Right lobe of liver (tissue), 6 donors: ENCODE data around the gene PTPDC1. TPM values are rescaled to one million over a fixed set of nuclear protein-coding genes. Genes with fewer than 3 reads are reported as not detected.

Experiments
- ATAC-seq, 4 donors: fragments of 200-7000 bp; cut with Tn5 transposase; one replicate each; pipeline ENCODE4 v1.9.1; 2020; ENCODE audit warnings: mild to moderate bottlenecking in 4 of 4, moderate library complexity in 4 of 4
- DNase-seq, 3 donors: peaks; one replicate each; pipeline ENCODE4 v3.0.0-alpha.2; 2020
- H3K27ac ChIP-seq, 3 donors: fragments of 200-600 bp; one replicate each; pipeline ENCODE4 v1.8.0; 2022
- H3K27me3 ChIP-seq, 2 donors: fragments of 200-600 bp; one replicate each; pipeline ENCODE4 v1.8.0; 2022
- H3K36me3 ChIP-seq, 4 donors: fragments of 200-600 bp; sonication (generic) in 1 of 4; one replicate each; pipeline versions ENCODE4 v1.5.1 to v1.8.0; 2017 to 2022; ENCODE audit warnings: control low read depth in 1 of 4
- H3K4me1 ChIP-seq, 4 donors: fragments of 200-600 bp; sonication (generic) in 1 of 4; one replicate each; pipeline versions ENCODE4 v1.5.1 to v1.8.0; 2017 to 2022; ENCODE audit warnings: control low read depth in 1 of 4
- H3K4me3 ChIP-seq, 3 donors: fragments of 200-600 bp; one replicate each; pipeline ENCODE4 v1.8.0; 2022
- H3K9me3 ChIP-seq, 4 donors: fragments of 200-600 bp; sonication (generic) in 1 of 4; one replicate each; pipeline versions ENCODE4 v1.5.1 to v1.8.0; 2017 to 2022; ENCODE audit warnings: control low read depth in 1 of 4
- CTCF ChIP-seq, 4 donors: fragments of 200-600 bp in 3 of 4; fragments of 450-650 bp in 1 of 4; IDR thresholded peaks; one replicate each; pipeline versions ENCODE4 v1.5.1 to v1.8.0; 2016 to 2022; ENCODE audit warnings: antibody characterized with exemption in 4 of 4, mild to moderate bottlenecking in 2 of 4
- POLR2A ChIP-seq: fragments of 450-650 bp; IDR thresholded peaks from one replicate; pipeline ENCODE4 v1.6.1; 2017; ENCODE audit warnings: antibody characterized with exemption, mild to moderate bottlenecking
- WGBS: methylation state at CpG from one replicate; pipeline ENCODE4 v1.1.6; 2018; ENCODE audit warnings: low coverage, low lambda C conversion rate; ENCODE audit not compliant: insufficient coverage; ENCODE audit errors: missing lambda C conversion rate; 5-methylcytosine and 5-hydroxymethylcytosine counted together
- intact Hi-C, 2 donors: fragments of 100-400 bp; cut with DNase I; formaldehyde crosslinking; loops; one replicate each; pipeline versions ENCODE4 v1.11.2 to v1.14.1; 2022
- total RNA-seq, 6 experiments: library from RNA; depleted of rRNA in 2 of 6; stranded (reverse); fragments of >200 nt in 2 of 6; fragmentation: NEBNext Ultra II Directional in 3 of 6; extraction: Animal tissue kit (Norgen Biotek cat#: 25700) in 3 of 6; gene quantifications; one replicate each; pipeline versions ENCODE4 v1.1.0 to v1.2.4, GENCODE V29; 2016 to 2023
- donor health status: DM: no; HTN: yes; CAD: no.
- donor health status: DM: no; HTN: no; CAD: no.
- donor health status: DM: no; HTN: no; CAD: no.
- donor health status: DM: no; HTN: yes; CAD: no.
- donor health status: DM: no; HTN: yes; CAD: no.

PTPDC1 gene
- total RNA-seq, 6 experiments from 2014 or later, result 0.86 to 3.3 (median 1.8) TPM

DNA sequence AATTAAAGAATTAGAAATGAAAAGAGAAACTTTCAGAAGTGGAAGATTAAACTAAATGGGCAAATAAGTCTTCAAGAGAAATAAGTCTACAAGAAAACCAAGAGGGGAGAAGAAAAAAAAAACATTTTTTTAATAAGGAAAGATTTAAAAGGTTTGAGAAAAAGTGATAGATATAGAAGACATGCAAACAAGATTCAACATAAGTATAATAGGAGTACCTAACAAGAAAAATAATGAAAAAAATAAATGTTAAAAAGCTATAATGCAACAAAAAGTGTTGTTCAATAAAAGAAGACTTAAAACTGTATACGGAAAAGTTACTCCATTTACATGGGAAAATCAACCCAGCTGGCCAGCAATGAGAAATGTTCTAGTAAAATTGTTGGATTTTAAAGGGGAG is 42.6 kb downstream of the PTPDC1 start:
- DNase-seq, result no peak
- no peak for ATAC-seq
- H3K36me3 ChIP-seq, result no peaks in the 10 kb centered on the region
- no peaks in the 10 kb centered on the region for H3K4me1 ChIP-seq
- TF ChIP-seq CTCF (IDR thresholded peaks at IDR 0.05), result no peak
- no peak for TF ChIP-seq POLR2A
- no peak overlapping the region for H3K4me3 ChIP-seq
- peaks cover 0 to 6% (median 0%) of the 10 kb centered on the region in 4 donors for H3K9me3 ChIP-seq
- no peaks in the 10 kb centered on the region for H3K27me3 ChIP-seq
- 68% methylated on average over 1 of the region's 1 CpG for WGBS
- intact Hi-C loops, result no loop called here
- H3K27ac ChIP-seq, result no peak overlapping the region

DNA sequence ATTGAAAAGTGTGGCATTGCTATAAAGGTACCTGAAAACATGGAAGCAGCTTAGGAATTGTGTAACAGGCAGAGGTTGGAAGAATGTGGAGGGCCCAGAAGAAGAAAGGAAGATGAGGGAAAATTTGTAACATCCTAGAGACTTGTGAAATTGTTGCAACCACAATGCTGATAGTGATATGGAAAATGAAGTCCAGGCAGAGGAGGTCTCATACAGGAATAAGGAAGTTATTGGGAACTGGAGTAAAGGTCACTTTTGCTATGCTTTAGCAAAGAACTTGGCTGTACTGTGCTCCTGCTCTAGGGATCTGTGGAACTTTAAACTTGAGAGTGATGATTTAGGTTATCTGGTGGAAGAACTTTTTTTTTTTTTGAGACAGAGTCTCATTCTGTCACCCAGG is 43.5 kb downstream of the PTPDC1 start:
- TF ChIP-seq POLR2A, result no peak
- no peak for TF ChIP-seq CTCF (IDR thresholded peaks at IDR 0.05)

GRCh38 chr9:94128580-94128979 is 44.3 kb downstream of the PTPDC1 start:
- no peak overlapping the region for H3K4me3 ChIP-seq
- H3K27ac ChIP-seq, result no peak overlapping the region
- DNase-seq, result no peak
- peaks cover 0 to 6% (median 0%) of the 10 kb centered on the region in 4 donors for H3K9me3 ChIP-seq
- TF ChIP-seq CTCF (IDR thresholded peaks at IDR 0.05) (no peak), POLR2A (no peak)
- no peak for ATAC-seq
- H3K4me1 ChIP-seq, result no peaks in the 10 kb centered on the region
- intact Hi-C loops, result no loop called here
- no peaks in the 10 kb centered on the region for H3K36me3 ChIP-seq
- no peaks in the 10 kb centered on the region for H3K27me3 ChIP-seq

More for the DNA sequence above, 43.5 kb downstream of the PTPDC1 start:
- Histone ChIP-seq H3K27ac (no peak overlapping the region), H3K36me3 (no peaks in the 10 kb centered on the region), H3K9me3 (peaks cover 0 to 6% (median 0%) of the 10 kb centered on the region in 4 donors), H3K4me3 (no peak overlapping the region), H3K4me1 (no peaks in the 10 kb centered on the region), H3K27me3 (no peaks in the 10 kb centered on the region)
- ATAC-seq, result no peak
- intact Hi-C loops, result no loop called here
- DNase-seq, result no peak

- ATAC-seq (no peak), DNase-seq (no peak)
- Histone ChIP-seq H3K9me3 (no peaks in the 10 kb centered on the region), H3K27ac (no peak overlapping the region), H3K4me1 (no peaks in the 10 kb centered on the region), H3K27me3 (no peaks in the 10 kb centered on the region), H3K36me3 (no peaks in the 10 kb centered on the region), H3K4me3 (no peak overlapping the region)
- TF ChIP-seq POLR2A (no peak), CTCF (IDR thresholded peaks at IDR 0.05) (no peak)
- 62% methylated on average over 3 of the region's 7 CpGs for WGBS
- intact Hi-C loops, result no loop called here
Measured at GRCh38 chr9:94134629-94135028, 50.4 kb downstream of the PTPDC1 start.

GRCh38 chr9:94135222-94135621 is 51.0 kb downstream of the PTPDC1 start:
- H3K9me3 ChIP-seq, result no peaks in the 10 kb centered on the region
- H3K4me1 ChIP-seq, result no peaks in the 10 kb centered on the region
- no peaks in the 10 kb centered on the region for H3K36me3 ChIP-seq
- H3K27me3 ChIP-seq, result no peaks in the 10 kb centered on the region
- no peak overlapping the region for H3K4me3 ChIP-seq
- TF ChIP-seq POLR2A (no peak), CTCF (IDR thresholded peaks at IDR 0.05) (no peak)
- intact Hi-C loops, result no loop called here
- peak in 1 of 4 donors; percentile 60 for ATAC-seq
- H3K27ac ChIP-seq, result no peak overlapping the region
- DNase-seq, result no peak
- WGBS, result 56% methylated on average over 3 of the region's 3 CpGs
